HepG2 (cell line): ENCODE measurements around the gene ZNF331. TPM values are rescaled to one million over a fixed set of nuclear protein-coding genes. Genes with fewer than 3 reads are reported as not detected.

Source experiments
- ATAC-seq: fragments of 200-7000 bp; cut with Tn5 transposase; 3 replicates; pipeline ENCODE4 v1.9.1; 2020; ENCODE audit warnings: mild to moderate bottlenecking, moderate library complexity
- BruUV-seq: library from RNA; stranded (reverse); fragments of 400-500 nt; replicated peaks from 2 replicates; lab custom pipeline; 2021; lab: Mats Ljungman, UMichigan
- CTCF ChIA-PET: fragments of 300-600 bp; formaldehyde crosslinking; extraction: SDS; loops from one replicate; lab custom pipeline; 2021; ENCODE audit warnings: low total read pairs, inconsistent platforms, low intra/inter-chr PET ratio; lab: Yijun Ruan, JAX
- POLR2A ChIA-PET: fragments of 350-600 bp; sonication (Branson Sonifier 250); formaldehyde crosslinking; loops from one replicate; lab custom pipeline; 2020; ENCODE audit warnings: antibody characterized with exemption, inconsistent platforms; lab: Yijun Ruan, JAX
- DNase-seq: peaks from one replicate; pipeline ENCODE4 v3.0.0-alpha.2; 2015; ENCODE audit warnings: low spot score
- FAIRE-seq: peaks from 3 replicates; lab custom pipeline; 2011; peaks lifted over from hg19 to GRCh38; lab: Jason Lieb, UNC
- H2AFZ ChIP-seq: one replicate; pipeline ENCODE4 v1.6.1; 2011; ENCODE audit warnings: low read length, inconsistent platforms
- H3K27ac ChIP-seq: fragments of 300-600 bp; 3 replicates; pipeline ENCODE4 v1.8.0; 2011; ENCODE audit warnings: mixed run types, mild to moderate bottlenecking, mixed read lengths, low read length, inconsistent platforms; ENCODE audit not compliant: insufficient read depth; ENCODE audit errors: extremely low read length
- H3K27me3 ChIP-seq, 2 experiments: fragments of 200-600 bp in 1 of 2; 2 replicates in 1 of 2; 3 replicates in 1 of 2; pipeline versions ENCODE4 v1.6.0 to v1.8.0; 2011; ENCODE audit warnings: low read length in 2 of 2, mild to moderate bottlenecking in 2 of 2, moderate library complexity in 2 of 2, inconsistent platforms in 1 of 2; ENCODE audit not compliant: insufficient read depth in 2 of 2, control insufficient read depth in 1 of 2
- H3K36me3 ChIP-seq, 2 experiments: fragments of 200-600 bp in 1 of 2; replicated peaks in 1 of 2; 2 replicates in 1 of 2; 3 replicates in 1 of 2; pipeline versions ENCODE4 v1.5.1 to v1.8.0; 2011; ENCODE audit warnings: low read length in 2 of 2, inconsistent platforms in 1 of 2; ENCODE audit not compliant: insufficient read depth in 2 of 2, control insufficient read depth in 1 of 2
- H3K4me1 ChIP-seq: 2 replicates; pipeline ENCODE4 v1.5.1; 2012; ENCODE audit warnings: low read length, inconsistent platforms; ENCODE audit not compliant: insufficient read depth
- H3K4me2 ChIP-seq: 2 replicates; pipeline ENCODE4 v1.6.0; 2011; ENCODE audit warnings: low read depth, low read length, inconsistent platforms
- H3K4me3 ChIP-seq, 3 experiments: fragments of 200-600 bp in 1 of 3; sonication (generic), shearing (Covaris generic) in 1 of 3; replicated peaks in 1 of 3; 2 replicates each; pipeline ENCODE4 v1.5.1; 2011 to 2016; ENCODE audit warnings: low read length in 3 of 3, inconsistent platforms in 2 of 3, low read depth in 2 of 3, mild to moderate bottlenecking in 2 of 3, control low read depth in 1 of 3, mixed read lengths in 1 of 3; ENCODE audit not compliant: insufficient read depth in 1 of 3
- H3K79me2 ChIP-seq: one replicate; pipeline ENCODE4 v1.6.1; 2011; ENCODE audit warnings: low read length, inconsistent platforms; ENCODE audit not compliant: insufficient read depth
- H3K9ac ChIP-seq: 2 replicates; pipeline ENCODE4 v1.6.0; 2011; ENCODE audit warnings: mild to moderate bottlenecking, low read depth, low read length, inconsistent platforms; ENCODE audit not compliant: insufficient read depth
- H3K9me3 ChIP-seq: 2 replicates; pipeline ENCODE4 v1.5.1; 2012; ENCODE audit warnings: mild to moderate bottlenecking, low read length
- H4K20me1 ChIP-seq: 2 replicates; pipeline ENCODE4 v1.6.0; 2011; ENCODE audit warnings: inconsistent platforms, mild to moderate bottlenecking, low read length, moderate library complexity; ENCODE audit not compliant: insufficient read depth
- ADNP ChIP-seq: sonication (generic); formaldehyde crosslinking; IDR thresholded peaks from 2 replicates; pipeline ENCODE4 v1.4.0; 2020; ENCODE audit warnings: missing genetic modification reagents
- ERF ChIP-seq: IDR thresholded peaks from 2 replicates; pipeline ENCODE4 v1.6.1; 2018; ENCODE audit warnings: missing biosample characterization, missing genetic modification reagents
- ESRRA ChIP-seq: sonication (generic); formaldehyde crosslinking; IDR thresholded peaks from 2 replicates; pipeline ENCODE4 v1.5.1; 2020; ENCODE audit warnings: mild to moderate bottlenecking, low read depth, missing genetic modification reagents
- RXRB ChIP-seq: IDR thresholded peaks from 2 replicates; pipeline ENCODE4 v1.6.1; 2016; ENCODE audit warnings: borderline replicate concordance, missing genetic modification reagents, missing compliant biosample characterization
- SETDB1 ChIP-seq: sonication (generic); formaldehyde crosslinking; IDR thresholded peaks from 2 replicates; pipeline ENCODE4 v1.5.1; 2020; ENCODE audit warnings: missing genetic modification reagents, mild to moderate bottlenecking, borderline replicate concordance
- TMF1 ChIP-seq: sonication (generic); formaldehyde crosslinking; IDR thresholded peaks from 2 replicates; pipeline ENCODE4 v1.8.1; 2022; ENCODE audit warnings: low read depth, missing genetic modification reagents
- ZBTB1 ChIP-seq: sonication (generic); formaldehyde crosslinking; IDR thresholded peaks from 2 replicates; pipeline ENCODE4 v1.4.0; 2020; ENCODE audit warnings: missing genetic modification reagents, borderline replicate concordance
- ZKSCAN8 ChIP-seq: IDR thresholded peaks from 2 replicates; pipeline ENCODE4 v1.6.1; 2016; ENCODE audit warnings: borderline replicate concordance, missing genetic modification reagents, missing compliant biosample characterization
- ZNF292 ChIP-seq: sonication (generic); formaldehyde crosslinking; IDR thresholded peaks from 2 replicates; pipeline ENCODE4 v1.8.1; 2022; ENCODE audit warnings: mild to moderate bottlenecking, low read depth, missing genetic modification reagents, borderline replicate concordance
- ZNF446 ChIP-seq: sonication (generic); formaldehyde crosslinking; IDR thresholded peaks from 2 replicates; pipeline ENCODE4 v1.5.0; 2020; ENCODE audit warnings: mild to moderate bottlenecking, missing genetic modification reagents
- WGBS: methylation state at CpG from one replicate; pipeline ENCODE4 v1.1.6; 2017; ENCODE audit warnings: low lambda C conversion rate; 5-methylcytosine and 5-hydroxymethylcytosine counted together
- in situ Hi-C: cut with HindIII; loops from 2 replicates; pipeline ENCODE4 v1.10.0; 2017; ENCODE audit warnings: low pct_unique_long_range_greater_than_20kb; ENCODE audit not compliant: extremely low pct_ligation_motif_present
- intact Hi-C: fragments of 100-400 bp; cut with micrococcal nuclease; formaldehyde crosslinking; loops from one replicate; pipeline ENCODE4 v1.10.0; 2022; ENCODE audit not compliant: unreplicated experiment
- polyA plus RNA-seq, 8 experiments: library from polyadenylated mRNA; depleted of rRNA in 3 of 8; stranded (reverse) in 7 of 8; unstranded in 1 of 8; fragments of >200 nt; fragmentation: Illumina TruSeq in 4 of 8; extraction: Trizol in 4 of 8; gene quantifications; 2 replicates each; pipeline versions ENCODE4 v1.2.1 to v1.2.3, GENCODE V29; 2011 to 2016; ENCODE audit warnings: low read depth in 4 of 8, missing spikeins in 1 of 8, mixed read lengths in 1 of 8; ENCODE audit not compliant: insufficient read depth in 1 of 8
- total RNA-seq, 5 experiments: library from RNA; depleted of rRNA; stranded (reverse); fragments of >200 nt; fragmentation: Illumina TruSeq; extraction: Trizol; gene quantifications; 2 replicates each; pipeline ENCODE4 v1.2.3, GENCODE V29; 2016; ENCODE audit warnings: low read depth in 1 of 5
- TF ChIP-seq, protein P1 (sequence below): IDR thresholded peaks from 2 replicates; pipeline ENCODE4 v1.6.1; 2016; ENCODE audit warnings: missing compliant biosample characterization, missing genetic modification reagents, borderline replicate concordance

The ZNF331 gene
- total and polyA plus RNA-seq, 2 of the 13 experiments (the other 11 are each of a cell fraction or from before 2014, with no cell fraction given), result 8.2 to 13.3 TPM

GRCh38 chr19:53519446-53519845, 18.5 kb upstream of the ZNF331 start:
- CTCF ChIA-PET, result no interaction called here
- Histone ChIP-seq H3K4me1 (peaks cover 35% of the 10 kb centered on the region), H3K4me2 (no peak overlapping the region), H2AFZ (no peak overlapping the region), H3K4me3 (no peak overlapping the region), H3K27me3 (no peaks in the 10 kb centered on the region), H3K27ac (no peak overlapping the region), H3K36me3 (no peaks in the 10 kb centered on the region), H3K9ac (no peak overlapping the region), H3K9me3 (no peaks in the 10 kb centered on the region), H3K79me2 (peaks cover 6% of the 10 kb centered on the region), H4K20me1 (no peaks in the 10 kb centered on the region)
- TF ChIP-seq ERF (CRISPR knock-in tag) (no peak), ZNF292 (no peak), SETDB1 (CRISPR knock-in tag) (no peak), ZNF446 (CRISPR knock-in tag) (no peak), ZBTB1 (CRISPR knock-in tag) (no peak), ESRRA (no peak), ADNP (no peak), ZKSCAN8 (CRISPR knock-in tag) (no peak), RXRB (no peak), TMF1 (CRISPR knock-in tag) (no peak)
- TF ChIP-seq, protein P1, sequence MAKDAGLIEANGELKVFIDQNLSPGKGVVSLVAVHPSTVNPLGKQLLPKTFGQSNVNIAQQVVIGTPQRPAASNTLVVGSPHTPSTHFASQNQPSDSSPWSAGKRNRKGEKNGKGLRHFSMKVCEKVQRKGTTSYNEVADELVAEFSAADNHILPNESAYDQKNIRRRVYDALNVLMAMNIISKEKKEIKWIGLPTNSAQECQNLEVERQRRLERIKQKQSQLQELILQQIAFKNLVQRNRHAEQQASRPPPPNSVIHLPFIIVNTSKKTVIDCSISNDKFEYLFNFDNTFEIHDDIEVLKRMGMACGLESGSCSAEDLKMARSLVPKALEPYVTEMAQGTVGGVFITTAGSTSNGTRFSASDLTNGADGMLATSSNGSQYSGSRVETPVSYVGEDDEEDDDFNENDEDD (CRISPR knock-in tag), result no peak
- BruUV-seq, result no TSS peak
- POLR2A ChIA-PET, result interaction anchor here (1.3 kb wide), 1 partner anchor 12 kb away, joined by 5 read pairs; no protein-coding TSS in a partner anchor
- FAIRE-seq (no peak), ATAC-seq (no peak), DNase-seq (no peak)
- intact Hi-C loops (no loop called here), in situ Hi-C loops (no loop called here)
- WGBS, result 87% methylated on average over 4 of the region's 7 CpGs
